Activated effector memory CD4-positive, alpha-beta T cell treated with Interleukin-2 at 50 U/mL for 16 hours (primary cell): ENCODE measurements around the gene CTCF.

Experiments used
- DNase-seq: peaks from one replicate; pipeline ENCODE4 v3.0.0-alpha.2; 2020

CTCF gene

DNA sequence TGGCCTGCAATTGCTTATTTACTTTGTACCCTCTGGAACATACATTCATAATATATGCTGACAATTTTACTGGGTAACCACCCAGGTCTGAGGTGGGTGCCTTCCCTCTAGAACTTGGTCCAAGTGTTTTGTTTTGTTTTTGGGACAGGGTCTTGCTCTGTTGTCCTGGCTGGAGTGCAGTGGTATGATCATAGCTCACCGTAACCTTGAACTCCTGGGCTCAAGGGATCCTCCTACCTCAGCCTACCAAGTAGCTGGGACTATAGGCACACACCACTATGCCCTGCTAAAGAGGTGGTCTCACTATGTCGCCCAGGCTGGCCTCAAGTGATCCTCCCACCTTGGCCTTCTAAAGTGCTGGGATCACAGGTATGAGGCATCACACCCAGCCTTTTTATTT lies 11.2 kb upstream of the CTCF start:
- DNase-seq, result no peak

DNA sequence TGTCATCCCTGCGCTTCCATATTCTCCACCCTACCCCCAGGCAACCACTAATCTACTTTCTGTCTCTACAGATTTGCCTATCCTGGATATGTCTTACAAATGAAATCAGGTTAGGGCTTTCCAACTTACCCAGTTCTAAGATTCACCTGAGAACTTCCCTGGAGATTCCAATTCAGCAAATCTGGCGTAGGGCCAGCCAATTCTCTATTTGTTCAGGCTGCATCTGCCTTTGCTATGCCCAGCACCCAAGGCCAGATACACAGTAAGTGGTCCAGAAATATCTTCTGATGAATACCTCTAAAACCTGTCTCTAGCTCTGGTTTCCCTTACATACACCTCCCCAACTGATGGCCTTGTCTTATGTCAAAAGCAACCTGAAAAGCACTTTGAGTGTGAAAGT lies 10.4 kb upstream of the CTCF start:
- DNase-seq, result no peak

- DNase-seq, result no peak
Measured at GRCh38 chr16:67552476-67552875, 9.8 kb upstream of the CTCF start.

DNA sequence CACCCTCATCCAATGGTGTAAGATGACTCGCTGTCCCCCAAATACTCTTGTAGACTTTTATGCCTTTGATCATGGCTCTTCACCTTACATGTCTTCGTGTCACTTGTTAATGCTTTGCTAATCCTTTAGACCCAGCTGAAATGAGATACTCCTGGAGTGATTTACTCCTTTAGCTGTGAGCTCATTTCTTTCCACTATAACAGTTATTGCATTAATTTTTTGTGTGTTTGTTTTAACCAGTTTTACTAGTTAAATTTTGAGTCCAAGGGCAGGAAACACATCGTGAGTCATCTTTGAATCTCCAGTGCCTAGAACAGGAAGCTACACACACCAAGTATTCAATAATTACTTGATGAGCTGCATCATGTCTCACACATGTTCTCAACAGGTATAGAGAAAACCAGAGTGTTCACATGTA lies 6.5 kb upstream of the CTCF start:
- no peak for DNase-seq

- DNase-seq, result no peak
Measured at GRCh38 chr16:67558859-67559258, 3.5 kb upstream of the CTCF start.

- DNase-seq, result no peak
Measured at GRCh38 chr16:67560827-67561342, 1.4 kb upstream of the CTCF start.

GRCh38 chr16:67561501-67561823 lies 864 bp upstream of the CTCF start:
- no peak for DNase-seq

GRCh38 chr16:67561824-67562525 lies 351 bp upstream of the CTCF start:
- peak; percentile 96 for DNase-seq

DNA sequence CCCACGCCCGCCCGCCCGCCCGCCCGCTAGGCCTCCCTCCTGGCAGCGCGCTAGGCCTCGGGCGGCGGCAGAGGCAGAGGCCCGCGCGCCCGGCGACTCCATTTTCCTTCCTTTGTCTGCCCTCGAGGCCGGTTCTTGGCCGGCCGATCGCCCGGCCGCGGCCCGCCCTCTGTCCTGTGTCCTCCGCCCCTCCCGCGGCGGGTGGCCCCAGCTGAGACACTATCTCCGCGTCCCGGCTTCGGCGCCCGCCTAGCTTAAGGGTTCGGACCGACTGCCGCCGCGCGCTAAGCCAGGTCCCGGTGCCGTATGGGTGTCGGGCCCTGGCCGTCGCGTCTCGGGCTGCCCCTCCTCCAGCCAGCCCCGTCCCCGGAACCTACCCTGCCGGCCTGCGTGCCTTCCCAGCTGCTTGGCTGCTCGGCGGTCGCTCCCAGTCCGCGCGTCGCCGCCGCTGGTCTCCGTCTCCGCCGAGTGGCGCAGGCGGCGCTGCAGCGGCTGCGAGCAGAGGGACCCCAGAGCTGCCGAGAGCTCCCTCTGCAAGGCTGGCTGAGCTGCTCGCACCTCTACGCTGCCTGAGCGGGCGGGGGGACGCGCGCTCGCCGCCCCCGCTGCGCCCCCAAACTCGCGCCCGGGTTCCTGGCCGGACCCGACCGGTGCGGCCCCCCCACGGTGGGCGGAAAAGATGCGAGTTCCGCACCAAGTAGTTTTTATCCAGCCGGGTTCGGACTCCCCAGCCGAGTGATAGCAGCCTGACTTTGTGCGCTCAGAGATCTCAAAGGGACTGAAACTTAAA lies 787 bp downstream of the CTCF start:
- peak; percentile 56 for DNase-seq

- DNase-seq, result peak; percentile 22
Measured at GRCh38 chr16:67563708-67564468, 1.6 kb downstream of the CTCF start.

GRCh38 chr16:67565470-67566100 lies 3.3 kb downstream of the CTCF start:
- no peak for DNase-seq

DNA sequence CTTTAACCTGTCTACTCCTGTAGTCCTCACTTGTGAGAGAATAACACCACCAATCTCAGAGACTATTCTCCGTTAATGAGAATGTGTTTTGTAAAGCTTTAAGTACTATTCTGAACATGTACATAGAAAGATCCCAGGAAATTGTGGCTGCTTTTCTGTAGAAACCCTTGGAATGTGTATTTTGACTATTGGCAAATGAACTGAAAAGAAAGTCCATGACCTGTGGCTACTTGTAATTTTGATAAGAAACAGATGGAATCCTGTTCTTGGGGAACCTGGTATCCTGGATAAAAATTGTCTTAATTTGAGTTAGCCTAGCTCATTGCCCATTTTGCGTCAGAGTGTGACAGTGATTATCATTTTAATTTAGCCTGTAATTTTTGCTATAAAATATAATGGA lies 9.1 kb downstream of the CTCF start:
- no peak for DNase-seq

GRCh38 chr16:67571981-67572431 lies 9.7 kb downstream of the CTCF start:
- no peak for DNase-seq

- DNase-seq, result no peak
Measured at GRCh38 chr16:67579686-67580085, 17.4 kb downstream of the CTCF start.

GRCh38 chr16:67580202-67580601 lies 17.9 kb downstream of the CTCF start:
- no peak for DNase-seq

GRCh38 chr16:67593288-67593687 lies 31.0 kb downstream of the CTCF start:
- no peak for DNase-seq

- DNase-seq, result no peak
Measured at GRCh38 chr16:67593701-67594100, 31.4 kb downstream of the CTCF start.

DNA sequence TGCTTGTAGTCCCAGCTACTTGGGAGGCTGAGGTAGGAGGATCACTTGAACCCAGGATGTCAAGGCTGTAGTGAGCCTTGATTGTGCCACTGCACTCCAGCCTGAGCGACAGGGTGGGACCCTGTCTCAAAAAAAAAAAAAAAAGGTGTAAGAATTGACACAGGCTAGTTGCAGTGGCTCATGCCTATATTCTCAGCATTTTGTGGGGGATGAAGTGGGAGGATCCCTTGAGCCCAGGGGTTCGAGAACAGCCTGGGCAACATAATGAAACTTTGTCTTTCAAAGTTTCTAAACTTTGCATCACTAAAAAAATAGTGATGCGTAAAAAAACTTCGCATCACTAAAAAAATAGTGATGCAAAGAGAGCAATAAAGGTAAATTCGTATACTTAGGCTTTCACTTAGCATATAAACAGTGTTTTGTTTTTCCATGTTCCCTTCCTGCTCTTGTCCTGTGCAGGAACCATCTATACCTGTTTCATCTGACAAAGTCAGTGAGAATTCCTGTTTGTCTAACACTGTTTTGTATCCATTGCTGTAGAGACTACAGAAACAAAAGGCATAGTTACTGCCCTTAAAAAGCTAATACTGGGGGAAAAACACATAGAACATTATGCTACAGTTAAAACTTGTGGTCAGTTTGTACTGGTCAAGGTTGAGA lies 32.1 kb downstream of the CTCF start:
- no peak for DNase-seq

DNA sequence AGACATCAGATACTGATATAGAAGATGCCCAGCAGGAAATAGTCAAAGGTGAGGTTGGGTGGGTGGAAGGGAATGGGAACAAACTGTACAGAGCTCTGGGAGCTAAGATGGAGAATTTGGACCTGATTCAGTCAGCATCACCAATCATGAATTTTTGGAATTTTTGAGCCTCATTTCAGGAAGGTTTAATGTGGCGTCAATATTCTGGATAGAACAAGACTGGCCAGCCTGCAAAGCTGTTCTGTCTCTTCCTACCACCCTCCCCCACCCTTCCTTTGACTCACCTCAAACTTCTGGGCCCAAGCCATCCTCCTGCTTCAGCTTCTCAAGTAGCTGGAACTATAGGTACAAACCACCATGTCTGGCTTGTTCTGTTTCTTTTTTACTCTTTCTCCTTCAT lies 32.6 kb downstream of the CTCF start:
- no peak for DNase-seq

GRCh38 chr16:67598527-67598926 lies 36.2 kb downstream of the CTCF start:
- DNase-seq, result no peak

DNA sequence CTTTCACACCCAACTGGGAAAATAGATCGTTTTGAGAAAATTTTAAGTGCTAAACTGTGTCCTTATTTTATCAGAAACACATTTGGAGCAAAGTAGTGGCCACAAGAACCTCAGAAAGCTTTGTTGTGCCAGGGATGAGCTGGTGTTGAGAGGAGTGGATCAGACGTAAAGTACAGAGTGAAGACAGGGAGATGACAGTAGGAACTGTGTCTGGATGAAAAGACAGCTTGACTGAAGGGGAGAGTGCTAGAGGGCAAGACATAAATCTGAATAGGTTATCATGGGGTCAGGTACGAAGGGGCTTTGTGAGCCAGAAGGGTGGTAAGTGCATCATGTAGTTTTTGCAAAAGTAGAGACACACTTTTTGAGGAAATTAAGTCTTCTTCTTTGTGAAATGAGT lies 43.3 kb downstream of the CTCF start:
- DNase-seq, result no peak

- DNase-seq, result no peak
Measured at GRCh38 chr16:67606632-67607031, 44.3 kb downstream of the CTCF start.

DNA sequence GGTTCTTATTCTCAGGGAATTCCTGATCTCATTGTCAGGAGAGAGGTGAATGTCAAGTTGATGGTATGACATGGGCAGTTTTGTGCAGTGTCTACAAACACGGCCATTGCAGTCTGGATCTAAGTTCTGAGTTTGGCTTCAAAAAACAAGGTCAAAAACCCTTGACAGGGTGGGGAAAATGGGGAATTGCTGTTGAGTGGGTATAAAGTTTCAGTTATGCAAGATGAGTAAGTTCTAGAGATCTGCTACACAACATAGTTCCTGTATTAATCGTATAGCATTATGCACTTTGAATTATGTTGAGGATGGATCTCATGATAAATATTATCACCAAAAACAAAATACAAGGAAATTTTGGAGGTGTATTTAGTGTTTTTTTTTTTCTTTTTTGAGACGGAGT lies 46.0 kb downstream of the CTCF start:
- DNase-seq, result no peak
